K562 (cell line): ENCODE results near the gene ARV1. TPM values are rescaled to one million over a fixed set of nuclear protein-coding genes. Genes with fewer than 3 reads are reported as not detected.
A peak's percentile ranks its signal among the peaks of the same experiment; 100 is the strongest.

Experiments used
- AFF1 ChIP-seq, 2 experiments: fragments of 450-650 bp; IDR thresholded peaks; 2 replicates each; pipeline ENCODE4 v1.6.1; 2018; ENCODE audit warnings: mild to moderate bottlenecking in 2 of 2, low read depth in 1 of 2; ENCODE audit not compliant: partially characterized antibody in 2 of 2
- ETV6 ChIP-seq, 3 experiments: fragments of 150-350 bp in 1 of 3; sonication (generic) in 1 of 3; formaldehyde crosslinking in 1 of 3; IDR thresholded peaks; 2 replicates each; pipeline versions ENCODE4 v1.6.1 to v1.8.0; 2014 to 2022; ENCODE audit warnings: borderline replicate concordance in 2 of 3, low read depth in 2 of 3, antibody characterized with exemption in 1 of 3, low read length in 1 of 3, mild to moderate bottlenecking in 1 of 3, missing genetic modification reagents in 1 of 3
- HMGN3 ChIP-seq: IDR thresholded peaks from 2 replicates; pipeline ENCODE4 v1.6.1; 2011; ENCODE audit warnings: borderline replicate concordance, low read depth, mild to moderate bottlenecking, mixed read lengths, low read length; ENCODE audit not compliant: insufficient read length; ENCODE audit errors: extremely low read depth
- MCM3 ChIP-seq: fragments of 450-650 bp; IDR thresholded peaks from 2 replicates; pipeline ENCODE4 v1.6.1; 2016
- NFXL1 ChIP-seq: fragments of 450-650 bp; formaldehyde crosslinking; IDR thresholded peaks from 2 replicates; pipeline ENCODE4 v1.4.0; 2021; ENCODE audit warnings: mild to moderate bottlenecking
- POLR2G ChIP-seq: fragments of 200-400 bp; formaldehyde crosslinking; IDR thresholded peaks from 2 replicates; pipeline ENCODE4 v1.6.1; 2017; ENCODE audit warnings: low read depth, mild to moderate bottlenecking, antibody characterized with exemption, low read length, moderate library complexity
- SIN3B ChIP-seq: fragments of 450-650 bp; IDR thresholded peaks from 2 replicates; pipeline ENCODE4 v1.6.1; 2017; ENCODE audit warnings: low read depth, mild to moderate bottlenecking, moderate library complexity
- SNRNP70 ChIP-seq: fragments of 200-400 bp; formaldehyde crosslinking; optimal IDR thresholded peaks from 2 replicates; pipeline ENCODE3; 2017; ENCODE audit warnings: low read depth, low read length
- STAT5A ChIP-seq: IDR thresholded peaks from 2 replicates; pipeline ENCODE4 v1.6.1; 2012; ENCODE audit warnings: low read length, inconsistent platforms, borderline replicate concordance
- TAF1 ChIP-seq: IDR thresholded peaks from 2 replicates; pipeline ENCODE4 v1.6.1; 2011; ENCODE audit warnings: mild to moderate bottlenecking, low read length, moderate library complexity; ENCODE audit not compliant: insufficient read depth, control insufficient read depth, severe bottlenecking; ENCODE audit errors: extremely low read depth
- THAP7 ChIP-seq: fragments of 250-450 bp; sonication (Bioruptor Pico); IDR thresholded peaks from 2 replicates; pipeline ENCODE4 v1.5.0; 2021
- VEZF1 ChIP-seq: fragments of 200-800 bp; sonication (Bioruptor generic); IDR thresholded peaks from 2 replicates; pipeline ENCODE4 v1.6.1; 2017; ENCODE audit warnings: missing genetic modification characterization, missing compliant biosample characterization
- ZNF124 ChIP-seq: sonication (generic); formaldehyde crosslinking; IDR thresholded peaks from 2 replicates; pipeline ENCODE4 v1.8.1; 2022; ENCODE audit warnings: missing genetic modification reagents
- ZNF347 ChIP-seq: fragments of 450-650 bp; formaldehyde crosslinking; IDR thresholded peaks from 2 replicates; pipeline ENCODE4 v1.4.0; 2020; ENCODE audit warnings: low read depth, mild to moderate bottlenecking, moderate library complexity
- ZNF445 ChIP-seq: fragments of 250-450 bp; sonication (Bioruptor Pico); IDR thresholded peaks from 2 replicates; pipeline ENCODE4 v1.4.0; 2020; ENCODE audit warnings: low read depth, mild to moderate bottlenecking, moderate library complexity
- polyA plus RNA-seq, 8 experiments: library from polyadenylated mRNA; depleted of rRNA in 4 of 8; stranded (reverse) in 5 of 8; unstranded in 3 of 8; fragments of >200 nt; fragmentation: Nextera tagmentation in 2 of 8; fragmentation: Illumina TruSeq in 1 of 8; extraction: Ambion mirVana in 2 of 8; extraction: Trizol in 1 of 8; gene quantifications; 2 replicates each; pipeline versions ENCODE4 v1.2.1 to v1.2.3, GENCODE V29; 2011 to 2014; ENCODE audit warnings: inconsistent platforms in 1 of 8, missing spikeins in 1 of 8
- total RNA-seq, 7 experiments: library from RNA; depleted of rRNA in 6 of 7; stranded (reverse); fragments of >200 nt in 6 of 7; fragmentation: Illumina TruSeq in 2 of 7; extraction: Trizol in 2 of 7; gene quantifications; 2 replicates each; pipeline versions ENCODE4 v1.2.1 to v1.2.3, GENCODE V29; 2011 to 2021; ENCODE audit warnings: low replicate concordance in 1 of 7
- TF ChIP-seq, protein P1 (sequence below), 2 experiments: fragments of 450-650 bp in 1 of 2; sonication (generic) in 1 of 2; formaldehyde crosslinking in 1 of 2; IDR thresholded peaks in 1 of 2; conservative IDR thresholded peaks in 1 of 2; 2 replicates each; pipeline versions ENCODE4 v1.6.1 to v1.8.1; 2016 to 2023; ENCODE audit warnings: mild to moderate bottlenecking in 2 of 2, moderate library complexity in 2 of 2, inconsistent platforms in 1 of 2, missing genetic modification reagents in 1 of 2
- TF ChIP-seq, protein P2 (sequence below): fragments of 450-650 bp; IDR thresholded peaks from 2 replicates; pipeline ENCODE4 v1.6.1; 2016; ENCODE audit warnings: low read depth, mild to moderate bottlenecking, moderate library complexity

ARV1 gene
- total and polyA plus RNA-seq, 9 of the 15 experiments (the other 6 are each of a cell fraction or from before 2014, with no cell fraction given), result 54.8 to 139 (median 74.0) TPM

GRCh38 chr1:230978491-230979388 lies at the start of gene ARV1, which contains the start of gene TTC13 (continued):
- TF ChIP-seq VEZF1, result peak; percentile 91
- no peak for TF ChIP-seq ZNF347 (CRISPR knock-in tag)
- TF ChIP-seq, protein P1, sequence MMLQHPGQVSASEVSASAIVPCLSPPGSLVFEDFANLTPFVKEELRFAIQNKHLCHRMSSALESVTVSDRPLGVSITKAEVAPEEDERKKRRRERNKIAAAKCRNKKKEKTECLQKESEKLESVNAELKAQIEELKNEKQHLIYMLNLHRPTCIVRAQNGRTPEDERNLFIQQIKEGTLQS (IDR thresholded peaks at IDR 0.05), result no peak; the same call in 1 of the 2 replicates
- TF ChIP-seq, protein P1 (CRISPR knock-in tag; conservative IDR thresholded peaks at IDR 0.05), result no peak
- no peak for TF ChIP-seq STAT5A
- no peak for TF ChIP-seq MCM3
- no peak for TF ChIP-seq ZNF124 (CRISPR knock-in tag)
- no peak for TF ChIP-seq NFXL1
- peak; percentile 80 for TF ChIP-seq HMGN3
- TF ChIP-seq ETV6 (IDR thresholded peaks at IDR 0.05; ENCODE audit: borderline replicate concordance in 1 of 2, low read depth in 2 of 2, low read length in 1 of 2), result peak; percentile 49 to 54; a peak in 2 of 4 replicates
- no peak for TF ChIP-seq ETV6 (CRISPR knock-in tag; IDR thresholded peaks at IDR 0.05; ENCODE audit: borderline replicate concordance)
- TF ChIP-seq ZNF445 (CRISPR knock-in tag), result no peak
- TF ChIP-seq SNRNP70, result no peak
- peak; percentile 88 to 99 for TF ChIP-seq AFF1 (IDR thresholded peaks at IDR 0.05; ENCODE audit: low read depth in 1 of 2, partially characterized antibody in 2 of 2)
- TF ChIP-seq SIN3B, result peak; percentile 32; the same call in 1 of the 2 replicates
- peak; percentile 82 for TF ChIP-seq TAF1
- TF ChIP-seq, protein P2, sequence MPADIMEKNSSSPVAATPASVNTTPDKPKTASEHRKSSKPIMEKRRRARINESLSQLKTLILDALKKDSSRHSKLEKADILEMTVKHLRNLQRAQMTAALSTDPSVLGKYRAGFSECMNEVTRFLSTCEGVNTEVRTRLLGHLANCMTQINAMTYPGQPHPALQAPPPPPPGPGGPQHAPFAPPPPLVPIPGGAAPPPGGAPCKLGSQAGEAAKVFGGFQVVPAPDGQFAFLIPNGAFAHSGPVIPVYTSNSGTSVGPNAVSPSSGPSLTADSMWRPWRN, result peak; percentile 11; the same call in 1 of the 2 replicates
- peak; percentile 88 for TF ChIP-seq THAP7 (CRISPR knock-in tag)
- peak; percentile 93 for TF ChIP-seq POLR2G
